Peyer's patch (tissue), 4 donors: ENCODE results near the gene MEPCE. TPM values are rescaled to one million over a fixed set of nuclear protein-coding genes. Genes with fewer than 3 reads are reported as not detected.

Source experiments
- DNase-seq, 3 donors: peaks; one replicate each; pipeline ENCODE4 v3.0.0-alpha.2; 2017 to 2019
- H3K27ac ChIP-seq, 4 donors: fragments of 200-600 bp; sonication (generic); one replicate each; pipeline ENCODE4 v1.5.1; 2016 to 2019
- H3K27me3 ChIP-seq, 2 donors: fragments of 200-600 bp; sonication (generic); one replicate each; pipeline ENCODE4 v1.5.1; 2019
- H3K36me3 ChIP-seq, 3 donors: fragments of 200-600 bp; sonication (generic); one replicate each; pipeline ENCODE4 v1.5.1; 2016 to 2019
- H3K4me1 ChIP-seq, 4 donors: fragments of 200-600 bp; sonication (generic); one replicate each; pipeline ENCODE4 v1.5.1; 2016 to 2019
- H3K4me3 ChIP-seq, 4 donors: fragments of 200-600 bp; sonication (generic); 1 replicate in 3 of 4; 2 replicates in 1 of 4; pipeline ENCODE4 v1.5.1; 2016 to 2019; ENCODE audit warnings: mild to moderate bottlenecking in 1 of 4
- H3K9me3 ChIP-seq, 4 donors: fragments of 200-600 bp; sonication (generic); one replicate each; pipeline ENCODE4 v1.5.1; 2016 to 2019; ENCODE audit warnings: mild to moderate bottlenecking in 1 of 4
- CTCF ChIP-seq, 6 experiments: fragments of 450-650 bp in 4 of 6; fragments of 200-600 bp in 2 of 6; sonication (generic) in 1 of 6; IDR thresholded peaks; one replicate each; pipeline ENCODE4 v1.5.1; 2017 to 2019; ENCODE audit warnings: antibody characterized with exemption in 6 of 6, mild to moderate bottlenecking in 3 of 6, moderate library complexity in 1 of 6
- POLR2A ChIP-seq, 2 donors: fragments of 450-650 bp; IDR thresholded peaks; one replicate each; pipeline ENCODE4 v1.5.1; 2017; ENCODE audit warnings: antibody characterized with exemption in 2 of 2, mild to moderate bottlenecking in 2 of 2, moderate library complexity in 2 of 2
- total RNA-seq, 4 donors: library from RNA; depleted of rRNA; stranded (reverse); fragments of >200 nt; gene quantifications; one replicate each; pipeline ENCODE4 v1.1.0, GENCODE V29; 2016

The MEPCE gene
- total RNA-seq, 4 donors from 2014 or later, result 17.3 to 46.3 (median 32.2) TPM

- Histone ChIP-seq H3K27ac (peak overlapping the region; percentile 96 to 100 (median 100)), H3K36me3 (peaks cover 0 to 18% (median 0%) of the 10 kb centered on the region in 3 donors), H3K27me3 (no peaks in the 10 kb centered on the region), H3K9me3 (no peaks in the 10 kb centered on the region), H3K4me3 (peak overlapping the region; percentile 59 to 91 (median 76)), H3K4me1 (peaks cover 0 to 33% (median 4%) of the 10 kb centered on the region in 4 donors)
- peak; percentile 100 for DNase-seq
- TF ChIP-seq CTCF (IDR thresholded peaks at IDR 0.05) (peak; percentile 6 to 63 (median 54)), POLR2A (IDR thresholded peaks at IDR 0.05) (peak; percentile 77 to 81)
Observed at GRCh38 chr7:100428967-100429636, 529 bp upstream of the MEPCE start.

GRCh38 chr7:100430493-100431285 is 1.1 kb downstream of the MEPCE start:
- Histone ChIP-seq H3K4me1 (peaks cover 0 to 44% (median 10%) of the 10 kb centered on the region in 4 donors), H3K36me3 (peaks cover 0 to 25% (median 0%) of the 10 kb centered on the region in 3 donors), H3K4me3 (peak overlapping the region; percentile 59 to 91 (median 76)), H3K9me3 (no peaks in the 10 kb centered on the region), H3K27me3 (no peaks in the 10 kb centered on the region), H3K27ac (peak overlapping the region; percentile 96 to 100 (median 100))
- peak in 1 of 3 donors; percentile 71 for DNase-seq
- TF ChIP-seq CTCF (IDR thresholded peaks at IDR 0.05) (no peak), POLR2A (IDR thresholded peaks at IDR 0.05) (no peak)

- TF ChIP-seq CTCF (IDR thresholded peaks at IDR 0.05) (no peak), POLR2A (IDR thresholded peaks at IDR 0.05) (no peak)
- peak overlapping the region in 2 of 4 donors; percentile 68 to 91 for H3K4me3 ChIP-seq
- no peaks in the 10 kb centered on the region for H3K27me3 ChIP-seq
- H3K27ac ChIP-seq, result peak overlapping the region in 3 of 4 donors; percentile 96 to 100 (median 99)
- peaks cover 0 to 25% (median 0%) of the 10 kb centered on the region in 3 donors for H3K36me3 ChIP-seq
- no peaks in the 10 kb centered on the region for H3K9me3 ChIP-seq
- H3K4me1 ChIP-seq, result peaks cover 0 to 44% (median 10%) of the 10 kb centered on the region in 4 donors
- DNase-seq, result peak in 1 of 3 donors; percentile 51
Observed at GRCh38 chr7:100431286-100431735, 1.7 kb downstream of the MEPCE start.

GRCh38 chr7:100432053-100432452 is 2.4 kb downstream of the MEPCE start:
- Histone ChIP-seq H3K36me3 (peaks cover 0 to 25% (median 0%) of the 10 kb centered on the region in 3 donors), H3K4me3 (no peak overlapping the region), H3K27me3 (no peaks in the 10 kb centered on the region), H3K4me1 (peaks cover 0 to 44% (median 10%) of the 10 kb centered on the region in 4 donors), H3K27ac (no peak overlapping the region), H3K9me3 (no peaks in the 10 kb centered on the region)
- TF ChIP-seq POLR2A (IDR thresholded peaks at IDR 0.05) (no peak), CTCF (IDR thresholded peaks at IDR 0.05) (no peak)
- peak in 1 of 3 donors; percentile 35 for DNase-seq

- no peak overlapping the region for H3K4me3 ChIP-seq
- H3K27me3 ChIP-seq, result no peaks in the 10 kb centered on the region
- peaks cover 0 to 43% (median 10%) of the 10 kb centered on the region in 4 donors for H3K4me1 ChIP-seq
- no peak overlapping the region for H3K27ac ChIP-seq
- H3K36me3 ChIP-seq, result peaks cover 0 to 25% (median 0%) of the 10 kb centered on the region in 3 donors
- no peaks in the 10 kb centered on the region for H3K9me3 ChIP-seq
- peak in 1 of 3 donors; percentile 40 for DNase-seq
- no peak for TF ChIP-seq CTCF (IDR thresholded peaks at IDR 0.05)
- no peak for TF ChIP-seq POLR2A (IDR thresholded peaks at IDR 0.05)
Observed at GRCh38 chr7:100432621-100433275, 3.1 kb downstream of the MEPCE start.
